ENCODE data around the gene GPR21. TPM values are rescaled to one million over a fixed set of nuclear protein-coding genes. Genes with fewer than 3 reads are reported as not detected.

GPR21 gene
- total RNA-seq, 1 experiment from 2014 or later = 0.37 TPM

DNA sequence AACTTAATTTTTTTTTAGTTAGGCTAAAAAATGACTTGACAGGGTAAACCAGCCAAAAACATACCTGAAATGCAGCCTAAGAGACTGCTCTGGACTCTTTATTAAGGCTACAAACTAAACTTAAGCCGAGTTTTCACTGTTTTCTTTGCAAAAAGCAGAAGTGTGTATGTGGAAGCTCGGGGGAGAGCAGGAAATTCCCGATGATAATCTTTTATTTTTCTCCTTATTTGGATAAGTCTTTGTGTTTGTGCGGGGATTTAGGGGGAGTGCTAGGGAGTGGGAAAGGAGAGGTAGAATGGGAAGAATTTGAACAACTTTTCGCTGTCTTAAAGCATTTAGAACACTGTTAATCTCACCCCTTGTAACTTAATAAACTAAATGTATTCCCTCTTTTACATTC, 30.7 kb upstream of the GPR21 start:
- POLR2A ChIA-PET = no interaction called here
- Mint-ChIP-seq H3K4me3 (ENCODE audit: unreplicated experiment) (no peak overlapping the region), H3K9me3 (ENCODE audit: unreplicated experiment) (no peaks in the 10 kb centered on the region), H3K4me1 (ENCODE audit: insufficient read depth, unreplicated experiment) (peaks cover 7% of the 10 kb centered on the region), H3K36me3 (ENCODE audit: insufficient read depth, unreplicated experiment) (peaks cover 79% of the 10 kb centered on the region), H3K27me3 (ENCODE audit: insufficient read depth, unreplicated experiment) (no peaks in the 10 kb centered on the region), H3K27ac (ENCODE audit: low read depth, unreplicated experiment) (no peak overlapping the region)
- TF ChIP-seq, protein P1, sequence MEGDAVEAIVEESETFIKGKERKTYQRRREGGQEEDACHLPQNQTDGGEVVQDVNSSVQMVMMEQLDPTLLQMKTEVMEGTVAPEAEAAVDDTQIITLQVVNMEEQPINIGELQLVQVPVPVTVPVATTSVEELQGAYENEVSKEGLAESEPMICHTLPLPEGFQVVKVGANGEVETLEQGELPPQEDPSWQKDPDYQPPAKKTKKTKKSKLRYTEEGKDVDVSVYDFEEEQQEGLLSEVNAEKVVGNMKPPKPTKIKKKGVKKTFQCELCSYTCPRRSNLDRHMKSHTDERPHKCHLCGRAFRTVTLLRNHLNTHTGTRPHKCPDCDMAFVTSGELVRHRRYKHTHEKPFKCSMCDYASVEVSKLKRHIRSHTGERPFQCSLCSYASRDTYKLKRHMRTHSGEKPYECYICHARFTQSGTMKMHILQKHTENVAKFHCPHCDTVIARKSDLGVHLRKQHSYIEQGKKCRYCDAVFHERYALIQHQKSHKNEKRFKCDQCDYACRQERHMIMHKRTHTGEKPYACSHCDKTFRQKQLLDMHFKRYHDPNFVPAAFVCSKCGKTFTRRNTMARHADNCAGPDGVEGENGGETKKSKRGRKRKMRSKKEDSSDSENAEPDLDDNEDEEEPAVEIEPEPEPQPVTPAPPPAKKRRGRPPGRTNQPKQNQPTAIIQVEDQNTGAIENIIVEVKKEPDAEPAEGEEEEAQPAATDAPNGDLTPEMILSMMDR (IDR thresholded peaks at IDR 0.05; ENCODE audit: unreplicated experiment) = no peak
- DNase-seq (ENCODE audit: unreplicated experiment) = no peak
- BruUV-seq (replicated peaks) = no TSS peak
- CTCF ChIA-PET = no interaction called here
- intact Hi-C loops (cut with micrococcal nuclease) = no loop called here

DNA sequence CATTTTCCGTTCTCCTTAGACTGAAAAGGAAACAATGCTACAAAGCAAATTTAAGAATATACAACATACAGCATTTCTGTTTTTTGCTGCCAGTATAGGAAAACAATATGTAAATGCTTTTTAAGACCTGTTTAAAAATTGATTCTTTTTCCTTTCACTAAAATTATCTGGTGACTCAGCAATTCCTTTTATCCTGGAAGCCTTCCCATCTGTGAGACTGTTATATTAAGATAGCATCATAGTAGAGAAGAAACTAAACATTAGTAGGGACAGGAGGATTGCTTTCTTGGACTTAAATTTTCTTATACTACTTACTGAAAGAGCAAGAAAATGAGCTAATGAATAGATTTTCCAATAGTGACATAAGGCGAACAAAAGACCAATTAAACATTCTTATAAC, 30.0 kb upstream of the GPR21 start:
- POLR2A ChIA-PET = interaction anchor here (0.7 kb wide), 1 partner anchor 23 kb away, joined by 4 read pairs; no protein-coding TSS in a partner anchor
- CTCF ChIA-PET = interaction anchor here (0.6 to 0.8 kb wide), 2 partner anchors 124 to 586 kb away, joined by 3 to 6 read pairs; no protein-coding TSS in a partner anchor
- intact Hi-C loops (cut with micrococcal nuclease) = no loop called here
- DNase-seq (ENCODE audit: unreplicated experiment) = no peak
- Mint-ChIP-seq H3K4me3 (ENCODE audit: unreplicated experiment) (no peak overlapping the region), H3K36me3 (ENCODE audit: insufficient read depth, unreplicated experiment) (peaks cover 78% of the 10 kb centered on the region), H3K27me3 (ENCODE audit: insufficient read depth, unreplicated experiment) (no peaks in the 10 kb centered on the region), H3K27ac (ENCODE audit: low read depth, unreplicated experiment) (no peak overlapping the region), H3K4me1 (ENCODE audit: insufficient read depth, unreplicated experiment) (peaks cover 7% of the 10 kb centered on the region), H3K9me3 (ENCODE audit: unreplicated experiment) (no peaks in the 10 kb centered on the region)
- TF ChIP-seq, protein P1 (IDR thresholded peaks at IDR 0.05; ENCODE audit: unreplicated experiment) = no peak
- no TSS peak for BruUV-seq (replicated peaks)

DNA sequence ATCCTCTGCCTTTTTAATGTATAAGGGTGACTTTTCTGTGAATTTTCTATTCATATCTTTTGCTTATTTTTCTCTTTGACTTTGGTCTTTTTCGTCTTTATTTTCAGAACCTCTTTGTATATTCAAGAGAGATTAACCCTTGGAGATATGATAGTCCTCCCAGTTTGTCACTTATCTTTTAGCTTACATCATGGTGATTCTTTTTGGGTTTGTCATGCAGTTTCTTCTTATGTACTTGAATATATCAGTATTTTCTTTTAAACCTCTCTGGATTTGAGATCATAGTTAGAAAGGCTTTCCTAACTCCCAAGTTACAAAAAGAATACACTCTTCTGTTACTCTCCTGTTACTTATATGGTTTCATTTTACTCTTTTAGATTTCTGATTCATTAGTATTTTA, 27.5 kb upstream of the GPR21 start:
- intact Hi-C loops (cut with micrococcal nuclease) = no loop called here
- Mint-ChIP-seq H3K27me3 (ENCODE audit: insufficient read depth, unreplicated experiment) (no peaks in the 10 kb centered on the region), H3K4me3 (ENCODE audit: unreplicated experiment) (no peak overlapping the region), H3K27ac (ENCODE audit: low read depth, unreplicated experiment) (no peak overlapping the region), H3K36me3 (ENCODE audit: insufficient read depth, unreplicated experiment) (peaks cover 60% of the 10 kb centered on the region), H3K9me3 (ENCODE audit: unreplicated experiment) (no peaks in the 10 kb centered on the region), H3K4me1 (ENCODE audit: insufficient read depth, unreplicated experiment) (peaks cover 5% of the 10 kb centered on the region)
- TF ChIP-seq, protein P1 (IDR thresholded peaks at IDR 0.05; ENCODE audit: unreplicated experiment) = no peak
- no TSS peak for BruUV-seq (replicated peaks)
- CTCF ChIA-PET = no interaction called here
- no peak for DNase-seq (ENCODE audit: unreplicated experiment)
- POLR2A ChIA-PET = interaction anchor here (0.5 to 0.6 kb wide), 2 partner anchors 11 to 161 kb away, joined by 3 read pairs; no protein-coding TSS in a partner anchor

DNA sequence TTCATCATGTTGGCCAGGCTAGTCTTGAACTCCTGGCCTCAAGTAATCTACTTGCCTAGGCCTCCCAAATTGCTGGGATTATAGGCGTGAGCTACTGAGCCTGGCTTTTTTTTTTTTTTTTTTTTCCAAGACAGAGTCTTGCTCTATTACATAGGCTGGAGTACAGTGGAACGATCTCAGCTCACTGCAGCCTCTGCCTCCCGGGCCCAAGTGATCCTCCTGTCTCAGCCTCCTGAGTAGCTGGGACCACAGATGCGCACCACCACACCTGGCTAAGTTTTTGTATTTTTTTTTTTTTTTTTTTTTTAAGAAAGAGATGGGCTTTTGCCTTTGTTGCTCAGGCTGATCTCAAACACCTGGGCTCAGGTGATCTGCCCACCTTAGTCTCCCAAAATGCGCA, 26.2 kb upstream of the GPR21 start:
- TF ChIP-seq, protein P1 (IDR thresholded peaks at IDR 0.05; ENCODE audit: unreplicated experiment) = no peak
- BruUV-seq (replicated peaks) = no TSS peak
- Mint-ChIP-seq H3K36me3 (ENCODE audit: insufficient read depth, unreplicated experiment) (peaks cover 53% of the 10 kb centered on the region), H3K27ac (ENCODE audit: low read depth, unreplicated experiment) (no peak overlapping the region), H3K4me3 (ENCODE audit: unreplicated experiment) (no peak overlapping the region), H3K27me3 (ENCODE audit: insufficient read depth, unreplicated experiment) (no peaks in the 10 kb centered on the region), H3K4me1 (ENCODE audit: insufficient read depth, unreplicated experiment) (peaks cover 5% of the 10 kb centered on the region), H3K9me3 (ENCODE audit: unreplicated experiment) (no peaks in the 10 kb centered on the region)
- POLR2A ChIA-PET = no interaction called here
- no peak for DNase-seq (ENCODE audit: unreplicated experiment)
- intact Hi-C loops (cut with micrococcal nuclease) = no loop called here
- CTCF ChIA-PET = interaction anchor here (0.6 to 0.9 kb wide), 3 partner anchors 16 to 973 kb away, joined by 3 read pairs; no protein-coding TSS in a partner anchor

Data from MCF 10A (cell line).